DMS79 (cell line): Measurements from ENCODE around the gene TRPC4AP.
"Not testable (repeated sequence)": the region's sequence is repeated elsewhere in the genome, so short reads cannot be mapped to it uniquely, and the experiment has no call there.

Experiments used
- DNase-seq: peaks from one replicate; lab custom pipeline; 2025; lab: John Stamatoyannopoulos, UW

TRPC4AP gene

GRCh38 chr20:35059110-35059509, 33.5 kb downstream of the TRPC4AP start:
- DNase-seq: no peak

GRCh38 chr20:35055445-35056276, 36.9 kb downstream of the TRPC4AP start:
- no peak for DNase-seq

GRCh38 chr20:35054814-35055213, 37.8 kb downstream of the TRPC4AP start:
- DNase-seq: no peak

GRCh38 chr20:35052616-35053015, 40.0 kb downstream of the TRPC4AP start:
- not testable (repeated sequence) for DNase-seq

GRCh38 chr20:35049776-35050352, 42.7 kb downstream of the TRPC4AP start:
- no peak for DNase-seq

GRCh38 chr20:35048739-35049138, 43.9 kb downstream of the TRPC4AP start:
- DNase-seq: no peak

GRCh38 chr20:35042268-35042667, 50.3 kb downstream of the TRPC4AP start:
- DNase-seq: no peak

GRCh38 chr20:35040646-35041045, 52.0 kb downstream of the TRPC4AP start:
- no peak for DNase-seq

GRCh38 chr20:35039846-35040489, 52.6 kb downstream of the TRPC4AP start:
- no peak for DNase-seq

- DNase-seq: no peak
These were observed 53.5 kb downstream of the TRPC4AP start for GRCh38 chr20:35039146-35039545.

GRCh38 chr20:35034145-35034544, 58.5 kb downstream of the TRPC4AP start:
- DNase-seq: no peak

- no peak for DNase-seq
These were observed 62.5 kb downstream of the TRPC4AP start for GRCh38 chr20:35030136-35030535.

- no peak for DNase-seq
These were observed 65.3 kb downstream of the TRPC4AP start for GRCh38 chr20:35027301-35027700.

GRCh38 chr20:35025116-35025515, 67.5 kb downstream of the TRPC4AP start:
- no peak for DNase-seq

GRCh38 chr20:35023624-35024023, 69.0 kb downstream of the TRPC4AP start:
- DNase-seq: no peak

- no peak for DNase-seq
These were observed 70.8 kb downstream of the TRPC4AP start for GRCh38 chr20:35021831-35022230.

- no peak for DNase-seq
These were observed 71.5 kb downstream of the TRPC4AP start for GRCh38 chr20:35021063-35021462.

GRCh38 chr20:35020108-35020928, 72.3 kb downstream of the TRPC4AP start:
- DNase-seq: no peak

- DNase-seq: no peak
These were observed 73.8 kb downstream of the TRPC4AP start for GRCh38 chr20:35018590-35019371.

- no peak for DNase-seq
These were observed 75.3 kb downstream of the TRPC4AP start for GRCh38 chr20:35017099-35017835.

- no peak for DNase-seq
These were observed 76.8 kb downstream of the TRPC4AP start for GRCh38 chr20:35015863-35016193.
